ENCODE measurements around the gene ROR1.
"Not testable (repeated sequence)": the region's sequence is repeated elsewhere in the genome, so short reads cannot be mapped to it uniquely, and the experiment has no call there.

The ROR1 gene

DNA sequence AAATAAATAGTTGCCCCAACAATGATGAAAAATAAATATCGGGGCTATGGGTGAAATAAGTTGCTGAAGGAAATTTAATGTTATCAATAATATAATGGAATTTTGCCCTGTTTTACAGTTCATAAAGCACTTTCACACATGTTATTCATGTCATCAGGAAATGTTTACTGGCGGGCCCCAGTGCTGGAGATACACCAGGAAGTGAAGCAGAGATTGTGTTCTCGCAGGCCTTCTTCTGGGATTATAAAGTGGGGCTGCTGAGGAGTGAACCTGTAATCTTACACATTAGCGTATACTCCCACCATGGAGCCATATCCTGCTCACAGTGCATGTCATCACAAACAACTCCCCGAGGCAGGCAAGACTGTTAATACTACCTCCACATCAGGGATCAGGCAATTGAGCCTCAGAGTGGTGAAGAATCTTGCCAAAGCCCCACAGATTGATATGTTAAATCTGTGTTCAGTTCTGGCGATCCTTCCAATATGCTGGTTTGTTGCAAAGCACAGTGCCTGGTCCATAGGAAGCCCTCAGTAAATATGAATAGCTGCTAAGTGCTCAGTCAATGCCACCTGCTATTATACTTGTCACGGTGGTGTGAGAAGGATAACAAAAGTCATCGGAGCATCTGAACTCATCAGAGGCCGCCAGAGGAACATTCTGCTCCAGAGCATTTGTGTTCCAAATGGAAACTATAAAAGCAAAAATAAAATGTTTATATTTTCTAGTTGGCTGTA, 325.2 kb downstream of the ROR1 start:
- CTCF ChIA-PET: no interaction called here

DNA sequence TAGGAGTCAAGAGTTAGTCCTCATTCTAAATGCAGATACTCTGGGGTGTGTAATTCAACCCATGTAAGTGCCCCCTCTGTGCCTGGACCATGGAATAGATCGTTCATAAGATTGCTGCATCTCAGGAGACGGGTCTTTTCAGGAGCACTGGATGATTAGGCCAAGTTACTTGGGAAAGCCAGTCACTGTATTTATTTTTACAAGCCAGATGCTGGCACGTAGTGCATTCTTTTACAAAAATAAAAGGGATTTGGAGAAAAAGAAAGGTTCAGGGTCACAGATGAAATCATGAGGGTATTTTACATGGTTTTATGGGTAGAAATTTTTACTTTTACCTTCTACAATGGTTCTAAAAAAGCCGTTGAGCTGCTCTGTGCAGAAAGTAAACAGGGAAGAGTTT, 327.0 kb downstream of the ROR1 start:
- ChIA-PET POLR2A (interaction anchor here (0.7 kb wide), 1 partner anchor 401 kb away, joined by 3 read pairs; no protein-coding TSS in a partner anchor), CTCF (interaction anchor here (1.0 to 1.8 kb wide), 7 partner anchors 8 to 484 kb away, joined by 3 to 5 read pairs (median 3); no protein-coding TSS in a partner anchor)
- DNase-seq (ENCODE audit: low read depth, low spot score): no peak
- TF ChIP-seq, protein P1, sequence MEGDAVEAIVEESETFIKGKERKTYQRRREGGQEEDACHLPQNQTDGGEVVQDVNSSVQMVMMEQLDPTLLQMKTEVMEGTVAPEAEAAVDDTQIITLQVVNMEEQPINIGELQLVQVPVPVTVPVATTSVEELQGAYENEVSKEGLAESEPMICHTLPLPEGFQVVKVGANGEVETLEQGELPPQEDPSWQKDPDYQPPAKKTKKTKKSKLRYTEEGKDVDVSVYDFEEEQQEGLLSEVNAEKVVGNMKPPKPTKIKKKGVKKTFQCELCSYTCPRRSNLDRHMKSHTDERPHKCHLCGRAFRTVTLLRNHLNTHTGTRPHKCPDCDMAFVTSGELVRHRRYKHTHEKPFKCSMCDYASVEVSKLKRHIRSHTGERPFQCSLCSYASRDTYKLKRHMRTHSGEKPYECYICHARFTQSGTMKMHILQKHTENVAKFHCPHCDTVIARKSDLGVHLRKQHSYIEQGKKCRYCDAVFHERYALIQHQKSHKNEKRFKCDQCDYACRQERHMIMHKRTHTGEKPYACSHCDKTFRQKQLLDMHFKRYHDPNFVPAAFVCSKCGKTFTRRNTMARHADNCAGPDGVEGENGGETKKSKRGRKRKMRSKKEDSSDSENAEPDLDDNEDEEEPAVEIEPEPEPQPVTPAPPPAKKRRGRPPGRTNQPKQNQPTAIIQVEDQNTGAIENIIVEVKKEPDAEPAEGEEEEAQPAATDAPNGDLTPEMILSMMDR (IDR thresholded peaks at IDR 0.05; ENCODE audit: insufficient read depth, low read length, missing control alignments): no peak
- H3K4me3 ChIP-seq (ENCODE audit: low read depth, low read length): no peak overlapping the region

More for the DNA sequence above, 325.2 kb downstream of the ROR1 start:
- POLR2A ChIA-PET: no interaction called here
- H3K4me3 ChIP-seq (ENCODE audit: low read depth, low read length): no peak overlapping the region
- TF ChIP-seq, protein P1 (IDR thresholded peaks at IDR 0.05; ENCODE audit: insufficient read depth, low read length, missing control alignments): no peak
- no peak for DNase-seq (ENCODE audit: low read depth, low spot score)

DNA sequence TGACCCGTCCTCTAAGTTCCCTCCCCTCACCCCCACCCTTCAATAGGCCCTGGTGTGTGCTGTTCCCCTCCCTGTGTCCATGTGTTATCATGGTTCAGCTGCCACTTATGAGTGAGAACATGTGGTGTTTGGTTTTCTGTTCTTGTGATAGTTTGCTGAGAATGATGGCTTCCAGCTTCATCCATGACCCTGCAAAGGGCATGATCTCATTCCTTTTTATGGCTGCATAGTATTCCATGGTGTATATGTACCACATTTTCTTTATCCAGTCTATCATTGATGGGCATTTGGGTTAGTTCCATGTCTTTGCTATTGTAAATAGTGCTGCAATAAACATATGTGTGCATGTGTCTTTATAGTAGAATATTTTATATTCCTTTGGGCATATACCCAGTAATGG, 330.8 kb downstream of the ROR1 start:
- H3K4me3 ChIP-seq (ENCODE audit: low read depth, low read length); CTCF ChIA-PET; DNase-seq (ENCODE audit: low read depth, low spot score); POLR2A ChIA-PET: not testable (repeated sequence)

DNA sequence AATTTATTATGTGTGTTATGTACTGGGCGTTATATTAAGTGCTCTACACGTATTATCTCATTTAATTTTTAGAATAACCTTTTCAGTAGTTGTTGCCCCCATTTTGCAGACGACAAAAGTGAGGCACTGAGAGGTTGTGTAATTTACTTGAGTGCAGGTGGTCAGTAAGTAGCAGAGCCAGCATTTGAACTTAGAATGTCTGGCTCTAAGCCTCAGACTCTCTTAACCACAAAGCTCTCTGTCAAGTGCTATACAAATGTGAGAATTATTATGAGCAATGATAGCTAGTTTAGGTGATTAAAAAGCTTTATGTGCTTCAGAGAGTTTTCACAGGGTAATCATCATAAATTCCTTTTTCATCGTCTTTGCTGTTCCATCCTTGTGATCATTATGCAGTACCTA, 333.3 kb downstream of the ROR1 start:
- ChIA-PET POLR2A (no interaction called here), CTCF (interaction anchor here (1.4 kb wide), 1 partner anchor 10 kb away, joined by 4 read pairs; no protein-coding TSS in a partner anchor)
- H3K4me3 ChIP-seq (ENCODE audit: low read depth, low read length): no peak overlapping the region
- TF ChIP-seq, protein P1 (IDR thresholded peaks at IDR 0.05; ENCODE audit: insufficient read depth, low read length, missing control alignments): no peak
- DNase-seq (ENCODE audit: low read depth, low spot score): no peak

DNA sequence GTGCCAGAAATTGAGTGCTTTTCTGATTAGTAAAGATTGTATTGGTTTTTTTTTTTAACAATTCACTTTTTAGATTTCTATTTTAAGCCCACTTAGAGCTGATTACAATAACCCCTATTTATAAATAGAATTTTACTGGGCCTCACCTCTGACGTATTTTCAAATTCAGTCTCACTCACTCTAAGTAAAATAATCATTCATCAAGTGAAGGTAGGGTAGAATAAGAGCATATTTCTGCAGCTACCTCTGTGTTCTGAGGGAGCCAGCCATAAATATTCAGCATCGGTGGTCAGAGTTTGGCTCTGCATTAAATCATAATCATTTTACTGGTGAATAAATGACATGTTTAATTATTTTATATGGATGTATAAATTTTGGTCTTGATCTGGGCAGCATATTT, 333.8 kb downstream of the ROR1 start:
- ChIA-PET CTCF (no interaction called here), POLR2A (no interaction called here)
- TF ChIP-seq, protein P1 (IDR thresholded peaks at IDR 0.05; ENCODE audit: insufficient read depth, low read length, missing control alignments): no peak
- H3K4me3 ChIP-seq (ENCODE audit: low read depth, low read length): no peak overlapping the region
- DNase-seq (ENCODE audit: low read depth, low spot score): no peak

DNA sequence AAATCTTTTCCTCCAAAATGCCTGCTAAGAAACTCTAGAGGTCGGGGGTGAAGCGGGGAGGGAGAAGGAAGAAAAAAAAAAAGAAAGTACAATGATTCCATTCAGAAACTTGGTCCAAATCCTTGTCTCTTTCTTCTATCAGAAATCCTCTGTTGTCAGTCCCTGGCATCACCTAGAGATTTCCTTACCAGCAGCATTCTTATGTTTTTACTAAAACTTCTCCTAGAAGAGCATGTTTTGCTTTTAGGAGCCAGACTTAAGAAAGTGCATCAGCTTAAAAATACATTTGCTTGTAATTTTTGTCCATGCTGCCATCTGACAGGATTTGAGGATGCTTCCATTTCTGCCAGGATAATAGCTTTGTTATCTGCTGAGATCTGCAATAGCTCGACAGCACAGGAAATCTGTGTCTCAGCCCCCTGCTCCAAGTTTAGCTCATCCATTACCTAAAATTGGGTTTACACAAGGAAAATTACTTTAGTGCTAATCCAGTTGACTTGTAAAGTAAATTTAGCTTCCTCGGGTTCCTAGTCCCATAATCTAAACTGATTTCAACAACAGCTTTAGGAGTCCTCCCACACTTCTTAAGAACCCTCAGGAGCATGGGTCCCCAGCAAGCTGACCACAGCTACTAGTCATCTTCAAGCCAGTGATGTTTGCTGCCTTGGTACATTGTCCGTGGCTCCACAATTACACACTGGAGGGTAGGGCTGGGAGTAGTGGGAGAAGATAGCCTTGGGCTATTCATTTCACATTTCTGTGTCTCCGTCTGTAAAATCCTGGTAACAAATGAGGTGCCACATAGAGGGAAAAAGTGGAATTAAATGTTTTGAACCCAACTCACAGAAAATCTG, 337.3 kb downstream of the ROR1 start:
- ChIA-PET POLR2A (no interaction called here), CTCF (interaction anchor here (0.9 to 1.3 kb wide), 3 partner anchors 13 to 495 kb away, joined by 4 to 5 read pairs (median 4); no protein-coding TSS in a partner anchor)
- H3K4me3 ChIP-seq (ENCODE audit: low read depth, low read length): no peak overlapping the region
- TF ChIP-seq, protein P1 (IDR thresholded peaks at IDR 0.05; ENCODE audit: insufficient read depth, low read length, missing control alignments): no peak
- no peak for DNase-seq (ENCODE audit: low read depth, low spot score)

Data from AG04449 (cell line).